ENCODE measurements around the gene CYP4X1.

- no peak for TF ChIP-seq EZH2phosphoT487 (IDR thresholded peaks at IDR 0.05; ENCODE audit: unreplicated experiment)
- TF ChIP-seq, protein P1, sequence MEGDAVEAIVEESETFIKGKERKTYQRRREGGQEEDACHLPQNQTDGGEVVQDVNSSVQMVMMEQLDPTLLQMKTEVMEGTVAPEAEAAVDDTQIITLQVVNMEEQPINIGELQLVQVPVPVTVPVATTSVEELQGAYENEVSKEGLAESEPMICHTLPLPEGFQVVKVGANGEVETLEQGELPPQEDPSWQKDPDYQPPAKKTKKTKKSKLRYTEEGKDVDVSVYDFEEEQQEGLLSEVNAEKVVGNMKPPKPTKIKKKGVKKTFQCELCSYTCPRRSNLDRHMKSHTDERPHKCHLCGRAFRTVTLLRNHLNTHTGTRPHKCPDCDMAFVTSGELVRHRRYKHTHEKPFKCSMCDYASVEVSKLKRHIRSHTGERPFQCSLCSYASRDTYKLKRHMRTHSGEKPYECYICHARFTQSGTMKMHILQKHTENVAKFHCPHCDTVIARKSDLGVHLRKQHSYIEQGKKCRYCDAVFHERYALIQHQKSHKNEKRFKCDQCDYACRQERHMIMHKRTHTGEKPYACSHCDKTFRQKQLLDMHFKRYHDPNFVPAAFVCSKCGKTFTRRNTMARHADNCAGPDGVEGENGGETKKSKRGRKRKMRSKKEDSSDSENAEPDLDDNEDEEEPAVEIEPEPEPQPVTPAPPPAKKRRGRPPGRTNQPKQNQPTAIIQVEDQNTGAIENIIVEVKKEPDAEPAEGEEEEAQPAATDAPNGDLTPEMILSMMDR (conservative IDR thresholded peaks at IDR 0.05; ENCODE audit: low read depth in 2 of 2) = peak in 1 of 2 experiments; percentile 11; a peak in 1 of 4 replicates
- TF ChIP-seq EZH2 (IDR thresholded peaks at IDR 0.05; ENCODE audit: low read depth, unreplicated experiment) = no peak
These were observed at the start of gene CYP4X1 for GRCh38 chr1:47023268-47024140.
